ENCODE measurements around the gene GGT1. TPM values are rescaled to one million over a fixed set of nuclear protein-coding genes. Genes with fewer than 3 reads are reported as not detected.
"Not testable (repeated sequence)": the region's sequence is repeated elsewhere in the genome, so short reads cannot be mapped to it uniquely, and the experiment has no call there.

GGT1 gene
- polyA plus RNA-seq, 1 donor (not counting 4 experiments of a cell fraction or from before 2014, with no cell fraction given): 5.8 TPM

- Histone ChIP-seq H3K27me3 (ENCODE audit: control insufficient read depth, extremely low read depth, insufficient read depth, low read length) (no peaks in the 10 kb centered on the region), H3K4me1 (ENCODE audit: control insufficient read depth, extremely low read depth, insufficient read depth, low read length) (peaks cover 22% of the 10 kb centered on the region), H3K9ac (ENCODE audit: control insufficient read depth, extremely low read depth, insufficient read depth, low read length) (no peak overlapping the region), H3K9me3 (ENCODE audit: control insufficient read depth, low read depth, low read length) (no peaks in the 10 kb centered on the region), H3K9me1 (ENCODE audit: control insufficient read depth, extremely low read depth, insufficient read depth, low read length) (no peaks in the 10 kb centered on the region), H2AFZ (ENCODE audit: control insufficient read depth, low read length) (no peak overlapping the region), H3K27ac (ENCODE audit: control insufficient read depth, insufficient read depth, low read length) (no peak overlapping the region), H4K20me1 (ENCODE audit: control insufficient read depth, extremely low read depth, insufficient read depth, low read length) (no peaks in the 10 kb centered on the region), H3K36me3 (ENCODE audit: control insufficient read depth in 2 of 2, extremely low read depth in 1 of 2, insufficient read depth in 2 of 2, low read length in 2 of 2) (no peaks in the 10 kb centered on the region), H3K4me3 (ENCODE audit: control insufficient read depth in 2 of 3, extremely low read depth in 1 of 3, insufficient read depth in 2 of 3, low read depth in 1 of 3, low read length in 3 of 3) (no peak overlapping the region), H3K79me2 (ENCODE audit: control insufficient read depth, insufficient read depth, low read length) (no peaks in the 10 kb centered on the region), H3K4me2 (ENCODE audit: control insufficient read depth, extremely low read depth, insufficient read depth, low read depth, low read length) (no peak overlapping the region)
- dilution Hi-C loops (cut with MboI; ENCODE audit: extremely low pct_ligation_motif_present, low sequenced_read_pairs): no loop called here
- DNase-seq (ENCODE audit: low read depth, low spot score) (no peak), FAIRE-seq (no peak)
- no peak for TF ChIP-seq CTCF (optimal IDR thresholded peaks at IDR 0.05 in 1 of 3, IDR thresholded peaks at IDR 0.05 in 1 of 3, conservative IDR thresholded peaks at IDR 0.05 in 1 of 3; ENCODE audit: extremely low read depth in 1 of 3, insufficient read depth in 2 of 3, low read length in 3 of 3)
- TF ChIP-seq EZH2 (IDR thresholded peaks at IDR 0.05; ENCODE audit: low read length): no peak
Measured at GRCh38 chr22:24595228-24595627, 7.8 kb upstream of the GGT1 start.

- H2AFZ ChIP-seq (ENCODE audit: control insufficient read depth, low read length): no peak overlapping the region
- H4K20me1 ChIP-seq (ENCODE audit: control insufficient read depth, extremely low read depth, insufficient read depth, low read length): no peaks in the 10 kb centered on the region
- H3K9me1 ChIP-seq (ENCODE audit: control insufficient read depth, extremely low read depth, insufficient read depth, low read length): no peaks in the 10 kb centered on the region
- H3K4me2 ChIP-seq (ENCODE audit: control insufficient read depth, extremely low read depth, insufficient read depth, low read depth, low read length): no peak overlapping the region
- no peak overlapping the region for H3K9ac ChIP-seq (ENCODE audit: control insufficient read depth, extremely low read depth, insufficient read depth, low read length)
- no peaks in the 10 kb centered on the region for H3K36me3 ChIP-seq (ENCODE audit: control insufficient read depth in 2 of 2, extremely low read depth in 1 of 2, insufficient read depth in 2 of 2, low read length in 2 of 2)
- H3K27ac ChIP-seq (ENCODE audit: control insufficient read depth, insufficient read depth, low read length): no peak overlapping the region
- H3K9me3 ChIP-seq (ENCODE audit: control insufficient read depth, low read depth, low read length): no peaks in the 10 kb centered on the region
- H3K4me1 ChIP-seq (ENCODE audit: control insufficient read depth, extremely low read depth, insufficient read depth, low read length): peaks cover 23% of the 10 kb centered on the region
- no peaks in the 10 kb centered on the region for H3K79me2 ChIP-seq (ENCODE audit: control insufficient read depth, insufficient read depth, low read length)
- FAIRE-seq (no peak), DNase-seq (ENCODE audit: low read depth, low spot score) (no peak)
- no peak overlapping the region for H3K4me3 ChIP-seq (ENCODE audit: control insufficient read depth in 2 of 3, extremely low read depth in 1 of 3, insufficient read depth in 2 of 3, low read depth in 1 of 3, low read length in 3 of 3)
- dilution Hi-C loops (cut with MboI; ENCODE audit: extremely low pct_ligation_motif_present, low sequenced_read_pairs): no loop called here
- no peaks in the 10 kb centered on the region for H3K27me3 ChIP-seq (ENCODE audit: control insufficient read depth, extremely low read depth, insufficient read depth, low read length)
- TF ChIP-seq EZH2 (IDR thresholded peaks at IDR 0.05; ENCODE audit: low read length) (no peak), CTCF (optimal IDR thresholded peaks at IDR 0.05 in 1 of 3, IDR thresholded peaks at IDR 0.05 in 1 of 3, conservative IDR thresholded peaks at IDR 0.05 in 1 of 3; ENCODE audit: extremely low read depth in 1 of 3, insufficient read depth in 2 of 3, low read length in 3 of 3) (no peak)
Measured at GRCh38 chr22:24595863-24596262, 7.1 kb upstream of the GGT1 start.

GRCh38 chr22:24597076-24597475 is 5.9 kb upstream of the GGT1 start:
- not testable (repeated sequence) for FAIRE-seq

More at GRCh38 chr22:24597076-24597475, 5.9 kb upstream of the GGT1 start:
- H3K4me1 ChIP-seq (ENCODE audit: control insufficient read depth, extremely low read depth, insufficient read depth, low read length): peaks cover 23% of the 10 kb centered on the region
- H3K9ac ChIP-seq (ENCODE audit: control insufficient read depth, extremely low read depth, insufficient read depth, low read length); H3K4me3 ChIP-seq (ENCODE audit: control insufficient read depth in 2 of 3, extremely low read depth in 1 of 3, insufficient read depth in 2 of 3, low read depth in 1 of 3, low read length in 3 of 3); dilution Hi-C loops (cut with MboI; ENCODE audit: extremely low pct_ligation_motif_present, low sequenced_read_pairs); H4K20me1 ChIP-seq (ENCODE audit: control insufficient read depth, extremely low read depth, insufficient read depth, low read length); H3K36me3 ChIP-seq (ENCODE audit: control insufficient read depth in 2 of 2, extremely low read depth in 1 of 2, insufficient read depth in 2 of 2, low read length in 2 of 2); H3K9me3 ChIP-seq (ENCODE audit: control insufficient read depth, low read depth, low read length); H3K27me3 ChIP-seq (ENCODE audit: control insufficient read depth, extremely low read depth, insufficient read depth, low read length); H3K27ac ChIP-seq (ENCODE audit: control insufficient read depth, insufficient read depth, low read length); H3K9me1 ChIP-seq (ENCODE audit: control insufficient read depth, extremely low read depth, insufficient read depth, low read length); H3K4me2 ChIP-seq (ENCODE audit: control insufficient read depth, extremely low read depth, insufficient read depth, low read depth, low read length); H3K79me2 ChIP-seq (ENCODE audit: control insufficient read depth, insufficient read depth, low read length); H2AFZ ChIP-seq (ENCODE audit: control insufficient read depth, low read length); DNase-seq (ENCODE audit: low read depth, low spot score): not testable (repeated sequence)

Data from keratinocyte (primary cell).